ENCODE results near the gene ZNF613. TPM values are rescaled to one million over a fixed set of nuclear protein-coding genes. Genes with fewer than 3 reads are reported as not detected.

The ZNF613 gene
- total RNA-seq, 2 donors from 2014 or later = 15.4 to 17.0 TPM

DNA sequence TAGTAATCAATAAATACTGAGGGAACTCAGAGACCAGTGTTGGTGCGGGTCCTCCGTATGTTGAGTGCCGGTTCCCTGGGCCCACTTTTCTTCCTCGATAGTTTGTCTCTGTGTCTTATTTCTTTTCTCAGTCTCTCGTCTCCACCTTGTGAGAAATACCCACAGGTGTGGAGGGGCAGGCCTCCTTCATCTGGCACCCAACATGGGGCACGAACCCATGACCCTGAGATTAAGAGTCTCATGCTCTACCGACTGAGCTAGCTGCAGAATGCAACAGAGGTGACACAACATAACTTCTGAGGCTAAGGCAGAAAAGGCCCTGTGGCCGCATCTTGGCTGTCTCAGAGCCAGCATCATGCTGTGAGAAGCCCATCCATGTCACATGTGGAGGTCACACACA lies 5.3 kb upstream of the ZNF613 start:
- intact Hi-C loops (cut with DNase I) = no loop called here

DNA sequence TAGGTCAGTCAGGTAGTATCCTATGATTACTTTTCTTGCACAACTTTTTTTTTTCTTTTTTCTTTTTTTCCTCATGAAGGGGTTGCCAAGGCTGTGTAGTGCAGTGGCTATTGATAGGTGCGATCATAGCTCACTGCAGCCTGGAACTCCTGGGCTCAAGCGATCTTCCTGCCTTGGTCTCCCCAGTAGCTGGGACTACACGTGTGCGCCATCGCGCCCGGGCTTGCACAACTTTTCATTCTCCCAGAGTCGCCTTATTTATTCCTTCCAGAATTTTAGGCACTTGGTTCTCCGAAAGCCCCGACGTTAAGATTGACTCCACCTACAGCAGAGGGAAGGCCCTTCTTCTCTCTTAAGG lies 867 bp upstream of the ZNF613 start:
- Histone ChIP-seq H3K4me1 (replicated peaks) (no peaks in the 10 kb centered on the region), H3K4me3 (peak overlapping the region; percentile 56 to 62), H3K9me3 (peaks cover 6% of the 10 kb centered on the region), H3K27me3 (replicated peaks; ENCODE audit: insufficient read depth) (no peaks in the 10 kb centered on the region), H3K27ac (peak overlapping the region; percentile 90), H3K36me3 (peaks cover 0 to 6% of the 10 kb centered on the region in 2 donors)
- no peak for DNase-seq (ENCODE audit: low spot score)
- intact Hi-C loops (cut with DNase I) = loop anchor here (2.0 to 5.0 kb wide), 2 partner anchors 22 to 61 kb away; partner anchors contain the start of genes ZNF350 and ZNF649
- WGBS = 21% methylated on average over 11 of the region's 11 CpGs
- TF ChIP-seq, protein P1, sequence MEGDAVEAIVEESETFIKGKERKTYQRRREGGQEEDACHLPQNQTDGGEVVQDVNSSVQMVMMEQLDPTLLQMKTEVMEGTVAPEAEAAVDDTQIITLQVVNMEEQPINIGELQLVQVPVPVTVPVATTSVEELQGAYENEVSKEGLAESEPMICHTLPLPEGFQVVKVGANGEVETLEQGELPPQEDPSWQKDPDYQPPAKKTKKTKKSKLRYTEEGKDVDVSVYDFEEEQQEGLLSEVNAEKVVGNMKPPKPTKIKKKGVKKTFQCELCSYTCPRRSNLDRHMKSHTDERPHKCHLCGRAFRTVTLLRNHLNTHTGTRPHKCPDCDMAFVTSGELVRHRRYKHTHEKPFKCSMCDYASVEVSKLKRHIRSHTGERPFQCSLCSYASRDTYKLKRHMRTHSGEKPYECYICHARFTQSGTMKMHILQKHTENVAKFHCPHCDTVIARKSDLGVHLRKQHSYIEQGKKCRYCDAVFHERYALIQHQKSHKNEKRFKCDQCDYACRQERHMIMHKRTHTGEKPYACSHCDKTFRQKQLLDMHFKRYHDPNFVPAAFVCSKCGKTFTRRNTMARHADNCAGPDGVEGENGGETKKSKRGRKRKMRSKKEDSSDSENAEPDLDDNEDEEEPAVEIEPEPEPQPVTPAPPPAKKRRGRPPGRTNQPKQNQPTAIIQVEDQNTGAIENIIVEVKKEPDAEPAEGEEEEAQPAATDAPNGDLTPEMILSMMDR (IDR thresholded peaks at IDR 0.05) = no peak
- no peak for TF ChIP-seq POLR2AphosphoS5 (IDR thresholded peaks at IDR 0.05)
- no peak for TF ChIP-seq POLR2A (IDR thresholded peaks at IDR 0.05)

More for the DNA sequence above, 5.3 kb upstream of the ZNF613 start:
- Histone ChIP-seq H3K9me3 (peaks cover 6% of the 10 kb centered on the region), H3K4me1 (replicated peaks) (no peaks in the 10 kb centered on the region), H3K27me3 (replicated peaks; ENCODE audit: insufficient read depth) (no peaks in the 10 kb centered on the region), H3K4me3 (no peak overlapping the region), H3K27ac (no peak overlapping the region), H3K36me3 (no peaks in the 10 kb centered on the region)
- DNase-seq (ENCODE audit: low spot score) = no peak
- TF ChIP-seq POLR2A (IDR thresholded peaks at IDR 0.05) (no peak), POLR2AphosphoS5 (IDR thresholded peaks at IDR 0.05) (no peak)
- TF ChIP-seq, protein P1 (IDR thresholded peaks at IDR 0.05) = no peak
- WGBS = 97% methylated on average over 8 of the region's 8 CpGs

DNA sequence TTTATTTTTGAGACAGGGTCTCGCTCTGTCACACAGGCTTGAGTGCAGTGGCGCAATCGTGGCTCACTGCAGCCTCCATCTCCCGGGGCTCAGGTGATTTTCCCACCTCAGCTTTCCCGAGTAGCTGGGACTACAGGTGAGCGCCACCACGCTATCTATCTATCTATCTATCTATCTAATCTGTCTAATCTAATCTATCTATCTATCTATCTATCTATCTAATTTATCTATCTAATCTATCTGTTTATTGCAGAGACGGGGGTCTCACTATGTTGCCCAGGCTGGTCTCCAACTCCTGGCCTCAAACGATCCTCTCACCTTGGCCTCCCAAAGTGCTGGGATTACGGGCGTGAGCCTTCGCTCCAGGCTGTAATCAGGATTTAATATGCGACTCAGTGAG lies 587 bp downstream of the ZNF613 start:
- H3K4me1 ChIP-seq (replicated peaks) = no peaks in the 10 kb centered on the region
- H3K27ac ChIP-seq = peak overlapping the region; percentile 90
- H3K4me3 ChIP-seq = peak overlapping the region; percentile 56 to 62
- H3K27me3 ChIP-seq (replicated peaks; ENCODE audit: insufficient read depth) = no peaks in the 10 kb centered on the region
- H3K36me3 ChIP-seq = peaks cover 0 to 6% of the 10 kb centered on the region in 2 donors
- TF ChIP-seq POLR2A (IDR thresholded peaks at IDR 0.05) (no peak), POLR2AphosphoS5 (IDR thresholded peaks at IDR 0.05) (no peak)
- TF ChIP-seq, protein P1 (IDR thresholded peaks at IDR 0.05) = no peak
- intact Hi-C loops (cut with DNase I) = loop anchor here (2.0 to 5.0 kb wide), 2 partner anchors 23 to 59 kb away; partner anchors contain the start of genes ZNF350 and ZNF649
- WGBS = 29% methylated on average over 13 of the region's 13 CpGs
- no peak for DNase-seq (ENCODE audit: low spot score)
- H3K9me3 ChIP-seq = no peaks in the 10 kb centered on the region

DNA sequence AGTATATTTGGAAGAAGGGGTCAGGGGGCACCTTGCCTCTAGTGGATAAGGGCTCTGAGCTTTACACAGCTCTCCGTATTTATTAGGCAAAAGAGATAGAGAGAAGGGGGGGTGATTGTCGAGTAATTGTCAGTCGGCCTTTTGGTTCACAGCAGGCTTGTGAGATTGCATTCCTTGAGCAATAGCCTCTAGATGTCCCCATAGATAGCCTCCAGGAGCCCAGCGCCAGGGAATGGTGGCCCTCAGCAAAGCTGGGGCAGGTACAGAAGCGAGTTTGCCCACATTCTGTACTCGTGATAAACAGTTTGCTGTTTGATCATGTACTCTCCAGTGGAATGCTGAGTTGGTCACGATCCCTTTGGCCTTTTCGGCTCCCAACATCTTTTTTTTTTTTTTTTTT lies 4.6 kb downstream of the ZNF613 start:
- DNase-seq (ENCODE audit: low spot score) = peak; percentile 29
- H3K27ac ChIP-seq = peak overlapping the region in 1 of 2 donors; percentile 17
- H3K27me3 ChIP-seq (replicated peaks; ENCODE audit: insufficient read depth) = no peaks in the 10 kb centered on the region
- TF ChIP-seq POLR2AphosphoS5 (IDR thresholded peaks at IDR 0.05) = peak; percentile 28
- TF ChIP-seq, protein P1 (IDR thresholded peaks at IDR 0.05) = no peak
- no peak overlapping the region for H3K4me3 ChIP-seq
- no peaks in the 10 kb centered on the region for H3K4me1 ChIP-seq (replicated peaks)
- intact Hi-C loops (cut with DNase I) = no loop called here
- H3K36me3 ChIP-seq = peaks cover 15% of the 10 kb centered on the region in 2 donors
- WGBS = 93% methylated on average over 8 of the region's 8 CpGs
- no peaks in the 10 kb centered on the region for H3K9me3 ChIP-seq

DNA sequence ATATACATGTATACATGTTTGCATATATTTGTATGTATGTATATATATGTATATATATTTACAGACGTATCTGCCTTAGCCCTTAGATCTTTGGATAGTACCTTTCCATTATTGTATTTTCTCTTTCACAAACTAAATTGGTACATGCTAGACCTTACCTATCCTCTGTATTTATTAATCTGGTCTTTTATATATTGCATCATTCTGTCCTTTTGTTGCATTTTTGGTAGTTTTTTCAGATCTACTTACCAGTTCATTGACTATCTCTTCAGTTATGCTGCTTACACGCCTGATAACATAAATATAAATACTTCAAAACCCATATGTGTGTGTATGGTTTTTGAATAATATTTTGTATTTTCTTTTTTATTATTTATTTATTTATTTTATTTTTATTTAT lies 11.7 kb downstream of the ZNF613 start:
- intact Hi-C loops (cut with DNase I) = no loop called here
- WGBS = 99% methylated on average over 2 of the region's 2 CpGs
- Histone ChIP-seq H3K4me3 (no peak overlapping the region), H3K27me3 (replicated peaks; ENCODE audit: insufficient read depth) (no peaks in the 10 kb centered on the region), H3K9me3 (peaks cover under 1% of the 10 kb centered on the region), H3K27ac (no peak overlapping the region), H3K4me1 (replicated peaks) (no peaks in the 10 kb centered on the region), H3K36me3 (peaks cover 33 to 70% of the 10 kb centered on the region in 2 donors)
- no peak for DNase-seq (ENCODE audit: low spot score)
- TF ChIP-seq, protein P1 (IDR thresholded peaks at IDR 0.05) = no peak
- TF ChIP-seq POLR2A (IDR thresholded peaks at IDR 0.05) = no peak
- no peak for TF ChIP-seq POLR2AphosphoS5 (IDR thresholded peaks at IDR 0.05)
